CD4-positive, alpha-beta T cell treated with Interleukin-17A for 4 hours (primary cell): ENCODE measurements around the gene SNRPA.
"Not testable (repeated sequence)": the region's sequence is repeated elsewhere in the genome, so short reads cannot be mapped to it uniquely, and the experiment has no call there.

Experiments
- DNase-seq: peaks from one replicate; pipeline ENCODE4 v3.0.0-alpha.2; 2020; ENCODE audit warnings: mixed read lengths

SNRPA gene

GRCh38 chr19:40802300-40803169 lies 51.5 kb downstream of the SNRPA start:
- peak; percentile 31 for DNase-seq

GRCh38 chr19:40803170-40803856 lies 52.3 kb downstream of the SNRPA start:
- no peak for DNase-seq

- DNase-seq = peak; percentile 77
Observed at GRCh38 chr19:40803857-40804782, 53.1 kb downstream of the SNRPA start.

GRCh38 chr19:40804783-40805242 lies 53.8 kb downstream of the SNRPA start:
- DNase-seq = peak; percentile 42

- DNase-seq = peak; percentile 76
Observed at GRCh38 chr19:40805258-40805868, 54.4 kb downstream of the SNRPA start.

- DNase-seq = peak; percentile 85
Observed at GRCh38 chr19:40806423-40807146, 55.6 kb downstream of the SNRPA start.

- DNase-seq = peak; percentile 23
Observed at GRCh38 chr19:40807147-40808020, 56.4 kb downstream of the SNRPA start.

GRCh38 chr19:40808021-40808325 lies 57.0 kb downstream of the SNRPA start:
- no peak for DNase-seq

- no peak for DNase-seq
Observed at GRCh38 chr19:40808497-40808896, 57.5 kb downstream of the SNRPA start.

GRCh38 chr19:40809358-40810086 lies 58.5 kb downstream of the SNRPA start:
- no peak for DNase-seq

GRCh38 chr19:40810160-40810559 lies 59.2 kb downstream of the SNRPA start:
- no peak for DNase-seq

- peak; percentile 63 for DNase-seq
Observed at GRCh38 chr19:40810649-40811408, 59.8 kb downstream of the SNRPA start.

GRCh38 chr19:40811478-40812341 lies 60.7 kb downstream of the SNRPA start:
- peak; percentile 66 for DNase-seq

GRCh38 chr19:40812571-40812970 lies 61.6 kb downstream of the SNRPA start:
- DNase-seq = not testable (repeated sequence)

GRCh38 chr19:40813182-40813581 lies 62.2 kb downstream of the SNRPA start:
- DNase-seq = no peak
